H1 (cell line): ENCODE measurements around the gene EGR4. TPM values are rescaled to one million over a fixed set of nuclear protein-coding genes. Genes with fewer than 3 reads are reported as not detected.

Experiments
- CTCF ChIA-PET: fragments of 300-600 bp; sonication (Branson Sonifier 250); formaldehyde crosslinking; loops from one replicate; lab custom pipeline; 2021; ENCODE audit not compliant: partially characterized antibody; lab: Charles Lee
- POLR2A ChIA-PET: fragments of 300-600 bp; sonication (Branson Sonifier 250); formaldehyde crosslinking; loops from one replicate; lab custom pipeline; 2021; ENCODE audit warnings: inconsistent platforms; ENCODE audit not compliant: partially characterized antibody; lab: Charles Lee
- DNase-seq, 2 experiments: peaks; one replicate each; pipeline versions ENCODE4 v3.0.0 to v3.0.0-alpha.2; 2010 to 2022; ENCODE audit warnings: low spot score in 2 of 2, low read depth in 1 of 2, mixed read lengths in 1 of 2
- FAIRE-seq: peaks from 2 replicates; lab custom pipeline; 2011; peaks lifted over from hg19 to GRCh38; lab: Jason Lieb, UNC
- H2AFZ ChIP-seq: 2 replicates; pipeline ENCODE4 v1.8.1; 2012; ENCODE audit warnings: low read length, inconsistent platforms
- H2AK5ac ChIP-seq: 2 replicates; pipeline ENCODE4 v1.6.1; 2013; ENCODE audit warnings: low read depth, low read length
- H2BK120ac ChIP-seq: replicated peaks from 2 replicates; pipeline ENCODE3; 2013; ENCODE audit warnings: low read depth, low read length, inconsistent platforms
- H2BK12ac ChIP-seq: 2 replicates; pipeline ENCODE4 v1.6.1; 2013; ENCODE audit warnings: low read depth, low read length
- H2BK15ac ChIP-seq: 2 replicates; pipeline ENCODE4 v1.6.1; 2013; ENCODE audit warnings: low read length
- H2BK20ac ChIP-seq: 2 replicates; pipeline ENCODE4 v1.6.1; 2013; ENCODE audit warnings: low read length
- H2BK5ac ChIP-seq: 2 replicates; pipeline ENCODE4 v1.6.1; 2013; ENCODE audit warnings: low read depth, low read length
- H3K14ac ChIP-seq: 2 replicates; pipeline ENCODE4 v1.6.1; 2013; ENCODE audit warnings: inconsistent platforms; ENCODE audit not compliant: insufficient read length
- H3K18ac ChIP-seq: 2 replicates; pipeline ENCODE4 v1.6.1; 2013; ENCODE audit warnings: low read length; ENCODE audit errors: extremely low read depth
- H3K23ac ChIP-seq: 2 replicates; pipeline ENCODE4 v1.6.1; 2013; ENCODE audit warnings: inconsistent platforms; ENCODE audit not compliant: insufficient read length
- H3K23me2 ChIP-seq: 2 replicates; pipeline ENCODE4 v1.6.1; 2013; ENCODE audit warnings: low read depth, low read length
- H3K27ac ChIP-seq: 2 replicates; pipeline ENCODE4 v1.6.1; 2011; ENCODE audit warnings: low read depth, low read length, inconsistent platforms
- H3K27me3 ChIP-seq, 4 experiments: replicated peaks in 1 of 4; 1 replicate in 1 of 4; 2 replicates in 3 of 4; pipeline versions ENCODE4 v1.6.1 to v1.8.1; 2011 to 2013; ENCODE audit warnings: low read length in 3 of 4, mild to moderate bottlenecking in 3 of 4, inconsistent platforms in 2 of 4, mixed read lengths in 2 of 4, moderate library complexity in 1 of 4; ENCODE audit not compliant: control insufficient read depth in 3 of 4, insufficient read depth in 3 of 4; ENCODE audit errors: extremely low read depth in 1 of 4
- H3K36me3 ChIP-seq, 4 experiments: 2 replicates each; pipeline versions ENCODE4 v1.6.1 to v1.8.1; 2011 to 2013; ENCODE audit warnings: mild to moderate bottlenecking in 4 of 4, low read length in 3 of 4, moderate library complexity in 2 of 4, control low read depth in 1 of 4, inconsistent platforms in 1 of 4; ENCODE audit not compliant: insufficient read depth in 4 of 4, control insufficient read depth in 2 of 4
- H3K4ac ChIP-seq: replicated peaks from 2 replicates; pipeline ENCODE3; 2013; ENCODE audit warnings: low read length, low read depth, mixed read lengths, inconsistent platforms; ENCODE audit not compliant: insufficient read length
- H3K4me1 ChIP-seq, 4 experiments: replicated peaks in 1 of 4; 1 replicate in 1 of 4; 2 replicates in 3 of 4; pipeline versions ENCODE4 v1.6.1 to v1.8.1; 2011 to 2013; ENCODE audit warnings: low read length in 3 of 4, inconsistent platforms in 2 of 4, mixed read lengths in 1 of 4; ENCODE audit not compliant: insufficient read depth in 4 of 4, control insufficient read depth in 3 of 4
- H3K4me2 ChIP-seq, 2 experiments: 2 replicates each; pipeline versions ENCODE4 v1.6.1 to v1.8.1; 2011 to 2013; ENCODE audit warnings: low read depth in 2 of 2, low read length in 2 of 2, control low read depth in 1 of 2, inconsistent platforms in 1 of 2, mild to moderate bottlenecking in 1 of 2; ENCODE audit not compliant: insufficient read depth in 1 of 2
- H3K4me3 ChIP-seq, 4 experiments: fragments of 200-600, 300-600 bp in 1 of 4; sonication (generic), shearing (Covaris generic), sonication (Bioruptor Twin) in 1 of 4; 2 replicates each; pipeline versions ENCODE4 v1.5.1 to v1.8.1; 2011 to 2016; ENCODE audit warnings: low read length in 4 of 4, low read depth in 3 of 4, control low read depth in 2 of 4, inconsistent platforms in 2 of 4, mild to moderate bottlenecking in 2 of 4, mixed read lengths in 1 of 4, moderate library complexity in 1 of 4; ENCODE audit not compliant: insufficient read depth in 2 of 4; ENCODE audit errors: extremely low read depth in 1 of 4
- H3K56ac ChIP-seq: replicated peaks from 2 replicates; pipeline ENCODE3; 2013; ENCODE audit warnings: low read depth, mild to moderate bottlenecking, mixed read lengths, low read length, inconsistent platforms; ENCODE audit not compliant: insufficient read length
- H3K79me1 ChIP-seq: 2 replicates; pipeline ENCODE4 v1.6.1; 2013; ENCODE audit warnings: low read depth, low read length, control low read depth
- H3K79me2 ChIP-seq, 2 experiments: 2 replicates each; pipeline versions ENCODE4 v1.6.1 to v1.8.1; 2012 to 2013; ENCODE audit warnings: low read length in 2 of 2, mild to moderate bottlenecking in 2 of 2, inconsistent platforms in 1 of 2; ENCODE audit not compliant: insufficient read depth in 2 of 2, control insufficient read depth in 1 of 2
- H3K9ac ChIP-seq, 4 experiments: replicated peaks in 1 of 4; 1 replicate in 1 of 4; 2 replicates in 3 of 4; pipeline versions ENCODE4 v1.6.1 to v1.8.1; 2011 to 2013; ENCODE audit warnings: low read depth in 3 of 4, low read length in 3 of 4, control low read depth in 2 of 4, mild to moderate bottlenecking in 2 of 4, moderate library complexity in 2 of 4, inconsistent platforms in 1 of 4; ENCODE audit errors: extremely low read depth in 1 of 4
- H3K9me3 ChIP-seq, 2 experiments: 2 replicates each; pipeline versions ENCODE4 v1.6.1 to v1.8.1; 2012 to 2013; ENCODE audit warnings: mild to moderate bottlenecking in 2 of 2, moderate library complexity in 2 of 2, control low read depth in 1 of 2, inconsistent platforms in 1 of 2, low read depth in 1 of 2, low read length in 1 of 2, mixed read lengths in 1 of 2; ENCODE audit not compliant: insufficient read depth in 2 of 2
- H4K20me1 ChIP-seq, 2 experiments: replicated peaks in 1 of 2; 2 replicates each; pipeline versions ENCODE3 to v1.8.1; 2011 to 2013; ENCODE audit warnings: inconsistent platforms in 2 of 2, low read length in 2 of 2, mild to moderate bottlenecking in 1 of 2; ENCODE audit not compliant: insufficient read depth in 2 of 2, control insufficient read depth in 1 of 2
- H4K5ac ChIP-seq: 2 replicates; pipeline ENCODE4 v1.6.1; 2013; ENCODE audit warnings: low read length, low read depth, mixed read lengths, inconsistent platforms; ENCODE audit not compliant: insufficient read length
- H4K8ac ChIP-seq: 2 replicates; pipeline ENCODE4 v1.8.0; 2013; ENCODE audit warnings: mild to moderate bottlenecking, moderate library complexity, low read length, inconsistent platforms; ENCODE audit not compliant: insufficient read depth; ENCODE audit errors: extremely low read depth
- H4K91ac ChIP-seq: replicated peaks from 2 replicates; pipeline ENCODE3; 2013; ENCODE audit warnings: low read length, mixed read lengths, inconsistent platforms; ENCODE audit not compliant: insufficient read length
- CREB1 ChIP-seq: IDR thresholded peaks from 2 replicates; pipeline ENCODE4 v1.6.1; 2012; ENCODE audit warnings: inconsistent platforms
- CTCF ChIP-seq, 3 experiments: IDR thresholded peaks; 1 replicate in 2 of 3; 2 replicates in 1 of 3; pipeline versions ENCODE4 v1.5.1 to v1.6.1; 2011; ENCODE audit warnings: low read length in 3 of 3, mild to moderate bottlenecking in 3 of 3, inconsistent platforms in 2 of 3, low read depth in 1 of 3, moderate library complexity in 1 of 3; ENCODE audit not compliant: insufficient read depth in 1 of 3; ENCODE audit errors: control extremely low read depth in 1 of 3
- KDM4A ChIP-seq: IDR thresholded peaks from one replicate; pipeline ENCODE4 v1.7.1; 2012; ENCODE audit warnings: low read depth, mild to moderate bottlenecking, moderate library complexity, low read length, inconsistent platforms; ENCODE audit not compliant: severe bottlenecking
- MAX ChIP-seq: IDR thresholded peaks from 2 replicates; pipeline ENCODE4 v1.6.1; 2012; ENCODE audit warnings: inconsistent platforms
- POLR2AphosphoS5 ChIP-seq: IDR thresholded peaks from 2 replicates; pipeline ENCODE4 v1.6.1; 2011; ENCODE audit warnings: low read depth, low read length
- SP1 ChIP-seq: IDR thresholded peaks from 2 replicates; pipeline ENCODE4 v1.6.1; 2011; ENCODE audit warnings: low read depth, low read length
- TAF1 ChIP-seq: IDR thresholded peaks from 2 replicates; pipeline ENCODE4 v1.6.1; 2011; ENCODE audit warnings: mild to moderate bottlenecking, low read depth, low read length
- WGBS, 2 experiments: shearing (Covaris generic) in 1 of 2; methylation state at CpG; one replicate each; pipeline versions ENCODE4 v1.1.6 to v1.1.7; 2013 to 2015; ENCODE audit warnings: low lambda C conversion rate in 2 of 2, mixed read lengths in 2 of 2, inconsistent platforms in 1 of 2, low coverage in 1 of 2, missing lambda C conversion rate in 1 of 2; ENCODE audit not compliant: insufficient replicate concordance in 2 of 2, insufficient coverage in 1 of 2, insufficient read length in 1 of 2; ENCODE audit errors: extremely low coverage in 1 of 2, missing lambda C conversion rate in 1 of 2; 5-methylcytosine and 5-hydroxymethylcytosine counted together
- long read RNA-seq, 2 experiments: library from RNA in 1 of 2; library from capped mRNA in 1 of 2; stranded (forward); transcript quantifications; one replicate each; pipeline ENCODE4 v2.0.0, GENCODE V29; 2021; ENCODE audit warnings: inconsistent platforms in 1 of 2
- polyA minus RNA-seq, 3 experiments: library from RNA; depleted of rRNA, polyadenylated mRNA; stranded (reverse); fragments of >200 nt; gene quantifications; 1 replicate in 2 of 3; 2 replicates in 1 of 3; pipeline ENCODE4 v1.2.3, GENCODE V29; 2011
- polyA plus RNA-seq, 7 experiments: library from polyadenylated mRNA; depleted of rRNA in 3 of 7; stranded (reverse) in 5 of 7; unstranded in 2 of 7; fragments of >200 nt in 5 of 7; fragments of 200-250 nt in 2 of 7; gene quantifications; 1 replicate in 5 of 7; 2 replicates in 1 of 7; 4 replicates in 1 of 7; pipeline versions ENCODE4 v1.2.1 to v1.2.3, GENCODE V29; 2011 to 2013; ENCODE audit warnings: missing spikeins in 2 of 7, mixed read lengths in 2 of 7
- total RNA-seq: library from RNA; stranded (reverse); fragmentation: NEBNext Ultra II Directional; extraction: Animal tissue kit (Norgen Biotek cat#: 25700); gene quantifications from 2 replicates; pipeline ENCODE4 v1.2.1, GENCODE V29; 2021

EGR4 gene
- 0.20 TPM in 1 of 2 replicates, not detected in the other for total RNA-seq
- 0.08 TPM in 1 of 2 replicates, not detected in the other for polyA plus RNA-seq (2011; rRNA removed)
- 0.05 TPM for polyA plus RNA-seq (2011; cell fraction: cytosol; rRNA removed)
- 0.09 TPM for polyA plus RNA-seq (2011; cell fraction: nucleus; rRNA removed)
- polyA plus RNA-seq (2012, experiment 1 of 2) = 0.06 to 0.12 TPM (median 0.07 TPM) in 3 of 4 replicates, not detected in the other
- polyA plus RNA-seq (2012, experiment 2 of 2) = not detected
- polyA plus RNA-seq (2013, experiment 1 of 2) = 0.02 TPM
- 0.04 TPM for polyA plus RNA-seq (2013, experiment 2 of 2)
- polyA minus RNA-seq (2011; rRNA and poly(A)+ RNA removed) = not detected in 2 replicates
- not detected for polyA minus RNA-seq (2011; cell fraction: cytosol; rRNA and poly(A)+ RNA removed)
- polyA minus RNA-seq (2011; cell fraction: nucleus; rRNA and poly(A)+ RNA removed) = 0.80 TPM
- long read RNA-seq, experiment 1 = 0 reads
- long read RNA-seq, experiment 2 = 0 reads

- FAIRE-seq (no peak), DNase-seq (peak; percentile 59 to 89)
- Histone ChIP-seq H3K9ac (peak within 1 kb of the TSS in 1 of 4 experiments; percentile 64; a peak in 4 of 7 replicates), H3K4ac (no peak within 1 kb of the TSS), H3K23me2 (peaks cover 12% of the 10 kb centered on the region), H3K18ac (no peak within 1 kb of the TSS), H2BK12ac (no peak within 1 kb of the TSS), H3K14ac (no peak within 1 kb of the TSS), H3K9me3 (no peaks in the 10 kb centered on the region), H4K91ac (no peak within 1 kb of the TSS), H3K4me1 (peaks cover 0 to 11% (median 3%) of the 10 kb centered on the region in 4 experiments; a peak in 4 of 7 replicates), H2AK5ac (no peak within 1 kb of the TSS), H2BK120ac (no peak within 1 kb of the TSS), H3K56ac (no peak within 1 kb of the TSS), H3K23ac (no peak within 1 kb of the TSS), H3K36me3 (no peaks in the 10 kb centered on the region; a peak in 1 of 8 replicates), H2AFZ (peak within 1 kb of the TSS; percentile 94; the same call in 1 of the 2 replicates), H3K79me1 (no peaks in the 10 kb centered on the region), H3K27ac (no peak within 1 kb of the TSS), H2BK20ac (no peak within 1 kb of the TSS), H2BK5ac (no peak within 1 kb of the TSS), H3K79me2 (no peaks in the 10 kb centered on the region), H4K5ac (no peak within 1 kb of the TSS), H4K20me1 (peaks cover 9 to 15% of the 10 kb centered on the region in 2 experiments), H3K4me3 (peak within 1 kb of the TSS; percentile 44 to 68 (median 52)), H4K8ac (peak within 1 kb of the TSS; percentile 51; the same call in 1 of the 2 replicates), H3K4me2 (peak within 1 kb of the TSS; percentile 78 to 90), H2BK15ac (no peak within 1 kb of the TSS), H3K27me3 (peaks cover 28 to 64% (median 57%) of the 10 kb centered on the region in 4 experiments)
- WGBS, 2 experiments = 3% methylated on average over 35 of the region's 45 CpGs; no CpG with 5 or more reads in 1 of the 2 experiments
- POLR2A ChIA-PET = interaction anchor here (0.6 to 1.2 kb wide), 4 partner anchors 16 to 200 kb away, joined by 3 to 4 read pairs (median 4); partner anchors contain the start of gene CCT7
- CTCF ChIA-PET = interaction anchor here (0.8 to 6.5 kb wide), 6 partner anchors 9 to 66 kb away, joined by 3 to 122 read pairs (median 10); no protein-coding TSS in a partner anchor
- TF ChIP-seq SP1 = no peak
- peak; percentile 94 for TF ChIP-seq CREB1
- TF ChIP-seq CTCF (IDR thresholded peaks at IDR 0.05; ENCODE audit: control extremely low read depth in 1 of 3, insufficient read depth in 1 of 3, low read depth in 1 of 3, low read length in 3 of 3) = peak in 1 of 3 experiments; percentile 20; a peak in 1 of 4 replicates
- peak; percentile 41 for TF ChIP-seq MAX
- TF ChIP-seq POLR2AphosphoS5 = no peak; the same call in 1 of the 2 replicates
- TF ChIP-seq KDM4A = peak; percentile 14
- 0 out of 2 replicates have a peak, but pooled peaks have one; percentile 39 for TF ChIP-seq TAF1
These were observed at the start of gene EGR4 for GRCh38 chr2:73293534-73294171. Gene EGR4 (minus strand): TSS chr2:73293548. CDS start chr2:73293317, 231 bp downstream.
